Lung (tissue), 12 donors: ENCODE data around the gene ERICH2. TPM values are rescaled to one million over a fixed set of nuclear protein-coding genes. Genes with fewer than 3 reads are reported as not detected.
"Not testable (repeated sequence)": the region's sequence is repeated elsewhere in the genome, so short reads cannot be mapped to it uniquely, and the experiment has no call there.

Source experiments
- ATAC-seq: fragments of 200-7000 bp; cut with Tn5 transposase; one replicate; pipeline ENCODE4 v1.9.1; 2020; ENCODE audit warnings: moderate number of reproducible peaks; ENCODE audit not compliant: insufficient read depth, low FRiP score
- DNase-seq, 3 donors: peaks; one replicate each; pipeline ENCODE4 v3.0.0-alpha.2; 2013 to 2017
- H3K27ac ChIP-seq, 2 donors: one replicate each; pipeline ENCODE4 v1.5.1; 2013; ENCODE audit warnings: mild to moderate bottlenecking in 2 of 2, moderate library complexity in 2 of 2, control low read depth in 1 of 2, inconsistent platforms in 1 of 2, low read depth in 1 of 2, low read length in 1 of 2
- H3K27me3 ChIP-seq, 3 donors: one replicate each; pipeline ENCODE4 v1.5.1; 2013; ENCODE audit warnings: low read length in 2 of 3; ENCODE audit not compliant: control insufficient read depth in 3 of 3, insufficient read depth in 3 of 3
- H3K36me3 ChIP-seq, 4 donors: one replicate each; pipeline ENCODE4 v1.5.1; 2013; ENCODE audit warnings: low read length in 4 of 4, mild to moderate bottlenecking in 1 of 4, moderate library complexity in 1 of 4; ENCODE audit not compliant: control insufficient read depth in 4 of 4, insufficient read depth in 4 of 4
- H3K4me1 ChIP-seq, 5 donors: one replicate each; pipeline ENCODE4 v1.5.1; 2013; ENCODE audit warnings: low read length in 5 of 5, mild to moderate bottlenecking in 2 of 5, moderate library complexity in 1 of 5; ENCODE audit not compliant: control insufficient read depth in 5 of 5, insufficient read depth in 5 of 5
- H3K4me3 ChIP-seq: one replicate; pipeline ENCODE4 v1.5.1; 2013; ENCODE audit warnings: mild to moderate bottlenecking, control low read depth, moderate library complexity
- H3K9ac ChIP-seq, 2 donors: one replicate each; pipeline ENCODE4 v1.5.1; 2013; ENCODE audit warnings: low read length in 2 of 2, control low read depth in 1 of 2; ENCODE audit not compliant: insufficient read depth in 1 of 2
- H3K9me3 ChIP-seq, 4 donors: one replicate each; pipeline ENCODE4 v1.5.1; 2013; ENCODE audit warnings: low read length in 3 of 4, mild to moderate bottlenecking in 1 of 4, moderate library complexity in 1 of 4; ENCODE audit not compliant: control insufficient read depth in 4 of 4, insufficient read depth in 3 of 4
- CTCF ChIP-seq: IDR thresholded peaks from 2 replicates; pipeline ENCODE4 v1.5.1; 2012; ENCODE audit warnings: mild to moderate bottlenecking; ENCODE audit errors: control extremely low read depth, extremely low read depth
- WGBS, 2 donors: extraction: QIAGEN DNeasy Blood & Tissue Kit; methylation state at CpG; one replicate each; pipeline ENCODE4 v1.1.7; 2013; 5-methylcytosine and 5-hydroxymethylcytosine counted together
- polyA plus RNA-seq, 2 donors: library from polyadenylated mRNA; stranded (reverse); fragments of 200-250 nt; gene quantifications; one replicate each; pipeline ENCODE4 v1.2.1, GENCODE V29; 2013
- total RNA-seq, 2 donors: library from RNA; depleted of rRNA in 1 of 2; stranded (reverse); fragments of >200 nt in 1 of 2; gene quantifications; one replicate each; pipeline ENCODE4 v1.2.1, GENCODE V29; 2014 to 2021
- donor health status: control.
- donor health status: control.
- donor health status: Bipolar disorder and iron deficiency.
- donor health status: healthy.
- donor health status: DM: yes; HTN: yes; CAD: no.

Gene ERICH2
- total and polyA plus RNA-seq, 4 donors = 4.6 to 34.9 (median 11.3) TPM

- ATAC-seq = no peak
- 59 to 69% methylated on average over 4 of the region's 4 CpGs for WGBS, 2 donors
- Histone ChIP-seq H3K36me3 (no peaks in the 10 kb centered on the region), H3K9me3 (no peaks in the 10 kb centered on the region), H3K4me1 (peaks cover 0 to 9% (median 0%) of the 10 kb centered on the region in 5 donors), H3K9ac (no peak overlapping the region), H3K27ac (no peak overlapping the region), H3K27me3 (no peaks in the 10 kb centered on the region), H3K4me3 (no peak overlapping the region)
- TF ChIP-seq CTCF = no peak
- DNase-seq = no peak
Observed at GRCh38 chr2:170747921-170748320, 22.3 kb upstream of the ERICH2 start.

GRCh38 chr2:170751555-170751954 is 18.6 kb upstream of the ERICH2 start:
- not testable (repeated sequence) for H3K36me3 ChIP-seq, H3K27me3 ChIP-seq, H3K27ac ChIP-seq, H3K9me3 ChIP-seq, ATAC-seq, H3K4me3 ChIP-seq, DNase-seq, H3K4me1 ChIP-seq, H3K9ac ChIP-seq
- WGBS, 2 donors = 87 to 89% methylated on average over 12 of the region's 12 CpGs

DNA sequence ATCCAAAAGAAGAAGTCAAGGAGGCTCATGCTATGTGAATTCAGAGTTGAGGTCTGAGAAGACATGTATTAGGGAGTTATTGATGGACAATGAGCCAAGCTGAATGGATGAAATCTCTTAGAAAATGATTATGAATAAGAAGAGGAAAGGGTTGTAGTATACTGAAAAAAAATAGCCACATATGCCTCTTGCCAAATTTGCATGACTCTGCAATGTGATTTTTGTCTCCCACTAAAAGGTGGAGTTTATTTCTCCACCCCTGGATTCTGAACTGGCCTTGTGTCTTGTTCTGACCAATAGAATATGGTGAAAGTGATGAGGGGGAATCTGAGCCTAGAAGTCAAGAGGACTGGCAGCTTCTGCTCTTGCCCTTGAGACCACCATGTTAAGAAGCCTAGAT is 8.6 kb upstream of the ERICH2 start:
- Histone ChIP-seq H3K4me1 (peaks cover 0 to 17% (median 4%) of the 10 kb centered on the region in 5 donors), H3K36me3 (no peaks in the 10 kb centered on the region), H3K4me3 (no peak overlapping the region), H3K27ac (no peak overlapping the region), H3K9me3 (no peaks in the 10 kb centered on the region), H3K9ac (no peak overlapping the region), H3K27me3 (no peaks in the 10 kb centered on the region)
- no peak for TF ChIP-seq CTCF
- no peak for ATAC-seq
- DNase-seq = no peak

DNA sequence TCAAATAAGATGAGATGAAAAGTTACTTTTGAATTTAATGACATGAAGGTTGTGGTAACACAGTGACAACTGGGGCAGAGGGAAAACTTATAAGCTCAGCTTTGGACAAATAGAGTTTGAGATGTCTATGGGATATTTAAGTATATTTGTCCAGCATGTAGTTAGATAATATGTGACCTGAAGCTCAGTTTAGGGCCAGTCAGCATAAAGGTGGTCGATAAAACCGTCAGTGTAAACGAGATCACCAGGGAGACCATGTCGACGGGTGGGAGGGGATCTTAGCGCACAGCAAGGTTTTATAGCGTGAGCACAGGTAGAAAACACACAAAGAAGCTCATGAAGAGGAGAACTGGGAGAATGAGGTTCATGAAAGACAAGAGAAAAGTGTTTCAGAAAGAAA is 7.4 kb upstream of the ERICH2 start:
- no peak for TF ChIP-seq CTCF
- H3K9ac ChIP-seq = no peak overlapping the region
- no peaks in the 10 kb centered on the region for H3K36me3 ChIP-seq
- H3K4me1 ChIP-seq = peaks cover 0 to 17% (median 4%) of the 10 kb centered on the region in 5 donors
- H3K27me3 ChIP-seq = no peaks in the 10 kb centered on the region
- ATAC-seq (no peak), DNase-seq (no peak)
- no peak overlapping the region for H3K27ac ChIP-seq
- no peaks in the 10 kb centered on the region for H3K9me3 ChIP-seq
- no peak overlapping the region for H3K4me3 ChIP-seq
- WGBS, 2 donors = 82 to 87% methylated on average over 7 of the region's 7 CpGs
